HUDEP-2 (cell line): Measurements from ENCODE around the gene GLYATL3.

Experiments
- DNase-seq, 76 experiments: peaks; one replicate each; lab custom pipeline; 2025; ENCODE audit not compliant: unreplicated experiment in 76 of 76; lab: John Stamatoyannopoulos, UW

GLYATL3 gene

GRCh38 chr6:49513153-49513989, 13.6 kb downstream of the GLYATL3 start:
- DNase-seq, result no peak

GRCh38 chr6:49514571-49515484, 15.1 kb downstream of the GLYATL3 start:
- no peak for DNase-seq

GRCh38 chr6:49515485-49516146, 15.9 kb downstream of the GLYATL3 start:
- no peak for DNase-seq

GRCh38 chr6:49516147-49516505, 16.4 kb downstream of the GLYATL3 start:
- DNase-seq, result no peak

- no peak for DNase-seq
Measured at GRCh38 chr6:49517919-49518318, 18.2 kb downstream of the GLYATL3 start.

GRCh38 chr6:49519660-49520059, 19.9 kb downstream of the GLYATL3 start:
- no peak for DNase-seq

- no peak for DNase-seq
Measured at GRCh38 chr6:49522710-49523593, 23.2 kb downstream of the GLYATL3 start.

GRCh38 chr6:49523901-49524300, 24.2 kb downstream of the GLYATL3 start:
- no peak for DNase-seq

- no peak for DNase-seq
Measured at GRCh38 chr6:49524541-49524940, 24.8 kb downstream of the GLYATL3 start.

- DNase-seq, result no peak
Measured at GRCh38 chr6:49526598-49526997, 26.9 kb downstream of the GLYATL3 start.

GRCh38 chr6:49527320-49527719, 27.6 kb downstream of the GLYATL3 start:
- DNase-seq, result no peak

- DNase-seq, result no peak
Measured at GRCh38 chr6:49528571-49528970, 28.8 kb downstream of the GLYATL3 start.

- DNase-seq, result peak in 3 of 76 experiments; percentile 7 to 24 (median 18)
Measured at GRCh38 chr6:49530141-49530776, 30.5 kb downstream of the GLYATL3 start.

- peak in 32 of 76 experiments; percentile 34 to 82 (median 58) for DNase-seq
Measured at GRCh38 chr6:49531774-49532569, 32.2 kb downstream of the GLYATL3 start.

- DNase-seq, result no peak
Measured at GRCh38 chr6:49535795-49536194, 36.1 kb downstream of the GLYATL3 start.

- no peak for DNase-seq
Measured at GRCh38 chr6:49539102-49539501, 39.4 kb downstream of the GLYATL3 start.

- DNase-seq, result no peak
Measured at GRCh38 chr6:49540614-49541013, 40.9 kb downstream of the GLYATL3 start.

- no peak for DNase-seq
Measured at GRCh38 chr6:49541210-49541724, 41.5 kb downstream of the GLYATL3 start.

- DNase-seq, result no peak
Measured at GRCh38 chr6:49541936-49542335, 42.2 kb downstream of the GLYATL3 start.
